Measurements from ENCODE around the gene GRAMD4. TPM values are rescaled to one million over a fixed set of nuclear protein-coding genes. Genes with fewer than 3 reads are reported as not detected.

Gene GRAMD4
- total and polyA plus RNA-seq, 7 donors: 11.3 to 39.3 (median 17.8) TPM

- H3K27me3 ChIP-seq (ENCODE audit: insufficient read depth in 3 of 3, low read length in 2 of 3): no peaks in the 10 kb centered on the region
- ATAC-seq (peak; percentile 40 to 44 (median 42)), DNase-seq (peak; percentile 64 to 80)
- peak overlapping the region; percentile 81 for H3K27ac ChIP-seq
- WGBS, 3 donors: 1 to 8% (median 2%) methylated on average over 28 to 142 of the region's 142 CpGs
- peaks cover 5% of the 10 kb centered on the region for H3K9me3 ChIP-seq
- no peak for TF ChIP-seq CTCF (IDR thresholded peaks at IDR 0.05)
- peak overlapping the region; percentile 89 for H3K4me3 ChIP-seq
- H3K36me3 ChIP-seq (ENCODE audit: insufficient read depth in 1 of 2, low read depth in 1 of 2): no peaks in the 10 kb centered on the region
- intact Hi-C loops (cut with DNase I): loop anchor here in 1 of 2 donors (5.0 kb wide), 1 partner anchor 161 kb away; the partner anchor contains the start of gene CERK
- peaks cover 44% of the 10 kb centered on the region for H3K4me1 ChIP-seq
Measured at GRCh38 chr22:46576556-46577367, 43.4 kb upstream of the GRAMD4 start.

GRCh38 chr22:46577368-46578249 lies 42.6 kb upstream of the GRAMD4 start:
- Histone ChIP-seq H3K27me3 (ENCODE audit: insufficient read depth in 3 of 3, low read length in 2 of 3) (no peaks in the 10 kb centered on the region), H3K4me3 (peak overlapping the region; percentile 89), H3K36me3 (ENCODE audit: insufficient read depth in 1 of 2, low read depth in 1 of 2) (no peaks in the 10 kb centered on the region), H3K27ac (peak overlapping the region; percentile 81), H3K4me1 (peaks cover 50% of the 10 kb centered on the region), H3K9me3 (no peaks in the 10 kb centered on the region)
- no peak for TF ChIP-seq CTCF (IDR thresholded peaks at IDR 0.05)
- ATAC-seq: peak in 2 of 4 donors; percentile 3 to 14
- DNase-seq: peak in 1 of 2 donors; percentile 73
- 3 to 11% (median 6%) methylated on average over 24 to 65 of the region's 65 CpGs for WGBS, 3 donors
- intact Hi-C loops (cut with DNase I): loop anchor here in 1 of 2 donors (2.0 to 5.0 kb wide), 2 partner anchors 59 to 160 kb away; partner anchors contain the start of gene CERK

- TF ChIP-seq CTCF (IDR thresholded peaks at IDR 0.05): no peak
- ATAC-seq (peak in 2 of 4 donors; percentile 17 to 26), DNase-seq (peak in 1 of 2 donors; percentile 60)
- Histone ChIP-seq H3K9me3 (no peaks in the 10 kb centered on the region), H3K4me1 (peaks cover 50% of the 10 kb centered on the region), H3K27me3 (ENCODE audit: insufficient read depth in 3 of 3, low read length in 2 of 3) (no peaks in the 10 kb centered on the region), H3K36me3 (ENCODE audit: insufficient read depth in 1 of 2, low read depth in 1 of 2) (no peaks in the 10 kb centered on the region), H3K27ac (peak overlapping the region; percentile 81), H3K4me3 (peak overlapping the region; percentile 89)
- intact Hi-C loops (cut with DNase I): loop anchor here in 1 of 2 donors (2.0 to 5.0 kb wide), 2 partner anchors 58 to 159 kb away; partner anchors contain the start of gene CERK
- 51 to 63% (median 58%) methylated on average over 9 of the region's 9 CpGs for WGBS, 3 donors
Measured at GRCh38 chr22:46578251-46578823, 41.8 kb upstream of the GRAMD4 start.

GRCh38 chr22:46578824-46579561 lies 41.2 kb upstream of the GRAMD4 start:
- peak overlapping the region; percentile 89 for H3K4me3 ChIP-seq
- H3K9me3 ChIP-seq: no peaks in the 10 kb centered on the region
- peaks cover 50% of the 10 kb centered on the region for H3K4me1 ChIP-seq
- no peaks in the 10 kb centered on the region for H3K36me3 ChIP-seq (ENCODE audit: insufficient read depth in 1 of 2, low read depth in 1 of 2)
- TF ChIP-seq CTCF (IDR thresholded peaks at IDR 0.05): no peak
- peak; percentile 54 to 80 for DNase-seq
- intact Hi-C loops (cut with DNase I): loop anchor here in 1 of 2 donors (2.0 to 5.0 kb wide), 2 partner anchors 58 to 158 kb away; partner anchors contain the start of gene CERK
- peak; percentile 42 to 62 (median 61) for ATAC-seq
- H3K27me3 ChIP-seq (ENCODE audit: insufficient read depth in 3 of 3, low read length in 2 of 3): no peaks in the 10 kb centered on the region
- H3K27ac ChIP-seq: peak overlapping the region; percentile 81
- WGBS, 3 donors: 54 to 57% (median 56%) methylated on average over 15 of the region's 15 CpGs
